ENCODE results near the gene GUCY1B1. TPM values are rescaled to one million over a fixed set of nuclear protein-coding genes. Genes with fewer than 3 reads are reported as not detected.

The GUCY1B1 gene
- total RNA-seq, 1 experiment from 2014 or later = 0.50 TPM

DNA sequence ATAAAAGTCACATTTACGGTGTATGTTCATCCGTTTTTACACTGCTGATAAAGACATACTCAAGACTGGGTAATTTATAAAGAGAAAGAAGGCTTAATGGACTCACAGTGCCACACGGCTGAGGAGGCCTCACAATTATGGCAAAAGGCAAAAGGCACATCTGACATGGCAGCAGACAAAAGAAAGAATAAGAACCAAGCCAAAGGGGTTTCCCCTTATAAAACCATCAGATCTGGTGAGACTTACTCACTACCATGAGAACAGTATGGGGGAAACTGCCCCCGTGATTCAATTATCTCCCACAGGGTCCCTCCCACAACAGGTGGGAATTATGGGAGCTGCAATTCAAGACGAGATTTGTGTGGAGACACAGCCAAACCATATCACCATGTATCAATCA lies 7.3 kb upstream of the GUCY1B1 start:
- Histone ChIP-seq H2BK120ac (ENCODE audit: low read depth, low read length, poor library complexity, severe bottlenecking) (no peak overlapping the region), H3K4ac (ENCODE audit: low read depth, low read length) (no peak overlapping the region), H4K91ac (ENCODE audit: insufficient read length, low read depth, low read length) (no peak overlapping the region), H3K27ac (ENCODE audit: insufficient read length, low read depth, low read length) (no peak overlapping the region), H3K56ac (ENCODE audit: insufficient read length, low read depth, low read length) (no peak overlapping the region), H3K9ac (ENCODE audit: extremely low read depth, insufficient read length, low read length) (no peak overlapping the region), H3K14ac (ENCODE audit: insufficient read depth, low read length) (no peak overlapping the region), H3K79me2 (ENCODE audit: insufficient read depth, low read length) (no peaks in the 10 kb centered on the region), H3K79me1 (ENCODE audit: insufficient read depth, low read depth, low read length, poor library complexity, severe bottlenecking) (no peaks in the 10 kb centered on the region), H2BK5ac (ENCODE audit: insufficient read length, low read length) (no peak overlapping the region), H4K5ac (ENCODE audit: insufficient read length, low read depth, low read length) (no peak overlapping the region), H4K20me1 (ENCODE audit: control insufficient read depth, insufficient read depth, insufficient read length) (no peaks in the 10 kb centered on the region), H3K4me2 (ENCODE audit: insufficient read depth, insufficient read length, low read length) (no peak overlapping the region), H3K4me1 (ENCODE audit: insufficient read depth, low read length) (peaks cover 6% of the 10 kb centered on the region; the same call in 1 of the 2 replicates), H3T11ph (ENCODE audit: low read length) (no peak overlapping the region), H4K8ac (replicated peaks; ENCODE audit: insufficient read length, low read depth, low read length) (no peak overlapping the region), H2BK12ac (ENCODE audit: insufficient read length, low read depth, low read length) (no peak overlapping the region), H2BK15ac (ENCODE audit: low read depth, low read length) (no peak overlapping the region), H3K23ac (ENCODE audit: insufficient read length, low read depth, low read length) (no peak overlapping the region), H3K9me3 (ENCODE audit: control insufficient read depth, low read depth, low read length) (no peaks in the 10 kb centered on the region), H3K27me3 (ENCODE audit: insufficient read depth, low read length) (no peaks in the 10 kb centered on the region), H2AK5ac (ENCODE audit: insufficient read length, low read length) (no peak overlapping the region), H2AFZ (ENCODE audit: low read length) (no peak overlapping the region), H2BK20ac (ENCODE audit: low read depth, low read length, poor library complexity, severe bottlenecking) (no peak overlapping the region), H3K23me2 (ENCODE audit: insufficient read length, low read depth, low read length, poor library complexity, severe bottlenecking) (no peaks in the 10 kb centered on the region), H3K18ac (ENCODE audit: insufficient read length, low read depth, low read length) (no peak overlapping the region)
- no peak overlapping the region for H3K27ac Mint-ChIP-seq
- no CpG with 5 or more reads among the region's 5 CpGs for WGBS (ENCODE audit: extremely low coverage, insufficient read length, low lambda C conversion rate)
- peaks cover 6 to 9% of the 10 kb centered on the region in 2 experiments for H3K4me1 Mint-ChIP-seq
- H3K9me3 Mint-ChIP-seq = no peaks in the 10 kb centered on the region
- H3K36me3 Mint-ChIP-seq (ENCODE audit: insufficient read depth in 1 of 3, low read depth in 3 of 3) = no peaks in the 10 kb centered on the region
- DNase-seq = no peak
- TF ChIP-seq, protein P1, sequence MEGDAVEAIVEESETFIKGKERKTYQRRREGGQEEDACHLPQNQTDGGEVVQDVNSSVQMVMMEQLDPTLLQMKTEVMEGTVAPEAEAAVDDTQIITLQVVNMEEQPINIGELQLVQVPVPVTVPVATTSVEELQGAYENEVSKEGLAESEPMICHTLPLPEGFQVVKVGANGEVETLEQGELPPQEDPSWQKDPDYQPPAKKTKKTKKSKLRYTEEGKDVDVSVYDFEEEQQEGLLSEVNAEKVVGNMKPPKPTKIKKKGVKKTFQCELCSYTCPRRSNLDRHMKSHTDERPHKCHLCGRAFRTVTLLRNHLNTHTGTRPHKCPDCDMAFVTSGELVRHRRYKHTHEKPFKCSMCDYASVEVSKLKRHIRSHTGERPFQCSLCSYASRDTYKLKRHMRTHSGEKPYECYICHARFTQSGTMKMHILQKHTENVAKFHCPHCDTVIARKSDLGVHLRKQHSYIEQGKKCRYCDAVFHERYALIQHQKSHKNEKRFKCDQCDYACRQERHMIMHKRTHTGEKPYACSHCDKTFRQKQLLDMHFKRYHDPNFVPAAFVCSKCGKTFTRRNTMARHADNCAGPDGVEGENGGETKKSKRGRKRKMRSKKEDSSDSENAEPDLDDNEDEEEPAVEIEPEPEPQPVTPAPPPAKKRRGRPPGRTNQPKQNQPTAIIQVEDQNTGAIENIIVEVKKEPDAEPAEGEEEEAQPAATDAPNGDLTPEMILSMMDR (conservative IDR thresholded peaks at IDR 0.05) = no peak
- H3K4me3 Mint-ChIP-seq = no peak overlapping the region
- H3K27me3 Mint-ChIP-seq (ENCODE audit: low read depth) = peaks cover 6% of the 10 kb centered on the region

Data from H9 (cell line).